SJSA1 (cell line): Measurements from ENCODE around the gene TBC1D22A. TPM values are rescaled to one million over a fixed set of nuclear protein-coding genes. Genes with fewer than 3 reads are reported as not detected.
"Not testable (repeated sequence)": the region's sequence is repeated elsewhere in the genome, so short reads cannot be mapped to it uniquely, and the experiment has no call there.

Experiments
- DNase-seq, 2 experiments: peaks; one replicate each; pipeline ENCODE4 v3.0.0-alpha.2; 2015 to 2020; ENCODE audit warnings: low spot score in 2 of 2, low read depth in 1 of 2
- H3K27ac ChIP-seq: fragments of 250-450 bp; sonication (Bioruptor Pico); 2 replicates; pipeline ENCODE4 v1.5.1; 2020; ENCODE audit warnings: mild to moderate bottlenecking, moderate library complexity
- H3K27me3 ChIP-seq: fragments of 250-450 bp; sonication (Bioruptor Pico); replicated peaks from 2 replicates; pipeline ENCODE4 v1.5.1; 2020; ENCODE audit warnings: mild to moderate bottlenecking, moderate library complexity
- H3K36me3 ChIP-seq: fragments of 250-450 bp; sonication (Bioruptor Pico); 2 replicates; pipeline ENCODE4 v1.5.1; 2020; ENCODE audit warnings: mild to moderate bottlenecking
- H3K4me1 ChIP-seq: fragments of 250-450 bp; sonication (Bioruptor Pico); replicated peaks from 2 replicates; pipeline ENCODE4 v1.6.1; 2021; ENCODE audit warnings: mild to moderate bottlenecking
- H3K4me3 ChIP-seq: fragments of 250-450 bp; sonication (Bioruptor Pico); 2 replicates; pipeline ENCODE4 v1.5.1; 2020; ENCODE audit warnings: mild to moderate bottlenecking
- H3K9me3 ChIP-seq: fragments of 250-450 bp; sonication (Bioruptor Pico); replicated peaks from 2 replicates; pipeline ENCODE4 v1.5.1; 2020; ENCODE audit warnings: mild to moderate bottlenecking
- total RNA-seq: library from RNA; depleted of rRNA; stranded (reverse); fragments of >200 nt; shearing (Covaris generic); gene quantifications from 2 replicates; pipeline ENCODE4 v1.2.3, GENCODE V29; 2014

Gene TBC1D22A
- total RNA-seq, 1 experiment from 2014 or later, result 10.5 TPM

DNA sequence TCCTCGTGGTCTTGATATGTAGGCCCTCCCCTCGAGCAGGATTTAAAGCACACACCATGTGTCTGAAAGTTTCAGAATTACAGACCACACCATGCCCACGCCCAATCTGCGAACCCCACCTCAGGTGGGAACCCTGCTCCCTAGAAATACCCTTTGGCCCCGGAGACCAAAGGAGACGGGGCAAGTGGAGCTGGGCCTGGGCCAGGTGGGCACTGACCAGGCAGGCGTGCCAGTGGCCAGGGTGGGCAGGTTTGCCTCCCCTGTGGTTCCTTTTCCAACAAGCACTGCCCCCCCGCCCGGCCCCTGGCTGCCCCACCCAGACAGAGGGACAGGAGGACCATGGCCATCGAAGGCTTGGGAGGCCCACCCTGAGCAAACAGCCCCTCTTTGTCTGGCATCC lies 400.4 kb downstream of the TBC1D22A start:
- H3K27me3 ChIP-seq, result no peaks in the 10 kb centered on the region
- H3K4me3 ChIP-seq, result no peak overlapping the region
- peak in 1 of 2 experiments; percentile 30 for DNase-seq
- no peak overlapping the region for H3K27ac ChIP-seq
- H3K4me1 ChIP-seq, result no peaks in the 10 kb centered on the region
- H3K9me3 ChIP-seq, result no peaks in the 10 kb centered on the region
- H3K36me3 ChIP-seq, result peaks cover 7% of the 10 kb centered on the region; the same call in 1 of the 2 replicates

DNA sequence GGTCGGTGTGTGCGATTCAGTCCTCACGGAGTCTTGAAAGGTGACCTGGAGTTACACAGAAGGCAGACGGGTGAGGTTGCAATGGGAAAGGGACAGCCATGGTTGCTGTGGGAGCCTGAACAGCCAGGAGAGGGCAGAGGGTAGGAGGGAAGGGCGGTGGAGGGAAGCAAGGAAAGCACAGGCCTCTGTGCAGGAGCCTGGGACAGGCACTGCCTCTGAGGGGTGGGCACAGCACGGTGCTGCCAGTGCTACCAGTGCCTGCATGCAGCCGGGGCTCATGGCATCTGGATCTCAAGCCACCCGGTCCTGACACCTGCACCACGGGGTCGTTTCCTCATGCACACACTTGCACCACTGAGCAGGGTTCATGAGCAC lies 401.0 kb downstream of the TBC1D22A start:
- peak in 1 of 2 experiments; percentile 41 for DNase-seq
- Histone ChIP-seq H3K4me3 (no peak overlapping the region), H3K36me3 (peaks cover 7% of the 10 kb centered on the region; the same call in 1 of the 2 replicates), H3K27me3 (no peaks in the 10 kb centered on the region), H3K4me1 (no peaks in the 10 kb centered on the region; the same call in 1 of the 2 replicates), H3K27ac (no peak overlapping the region), H3K9me3 (no peaks in the 10 kb centered on the region)

- peaks cover 4% of the 10 kb centered on the region for H3K4me1 ChIP-seq
- H3K36me3 ChIP-seq, result peaks cover 7% of the 10 kb centered on the region; the same call in 1 of the 2 replicates
- H3K4me3 ChIP-seq, result no peak overlapping the region
- H3K27ac ChIP-seq, result no peak overlapping the region
- H3K27me3 ChIP-seq, result no peaks in the 10 kb centered on the region
- DNase-seq, result peak in 1 of 2 experiments; percentile 43
- H3K9me3 ChIP-seq, result no peaks in the 10 kb centered on the region
Observed at GRCh38 chr22:47163856-47164513, 401.5 kb downstream of the TBC1D22A start.

- H3K27me3 ChIP-seq, result no peaks in the 10 kb centered on the region
- H3K4me1 ChIP-seq, result peaks cover 12% of the 10 kb centered on the region
- H3K27ac ChIP-seq, result no peak overlapping the region
- no peaks in the 10 kb centered on the region for H3K36me3 ChIP-seq
- no peak overlapping the region for H3K4me3 ChIP-seq
- no peaks in the 10 kb centered on the region for H3K9me3 ChIP-seq
- peak in 1 of 2 experiments; percentile 38 for DNase-seq
Observed at GRCh38 chr22:47164514-47165337, 402.3 kb downstream of the TBC1D22A start.

DNA sequence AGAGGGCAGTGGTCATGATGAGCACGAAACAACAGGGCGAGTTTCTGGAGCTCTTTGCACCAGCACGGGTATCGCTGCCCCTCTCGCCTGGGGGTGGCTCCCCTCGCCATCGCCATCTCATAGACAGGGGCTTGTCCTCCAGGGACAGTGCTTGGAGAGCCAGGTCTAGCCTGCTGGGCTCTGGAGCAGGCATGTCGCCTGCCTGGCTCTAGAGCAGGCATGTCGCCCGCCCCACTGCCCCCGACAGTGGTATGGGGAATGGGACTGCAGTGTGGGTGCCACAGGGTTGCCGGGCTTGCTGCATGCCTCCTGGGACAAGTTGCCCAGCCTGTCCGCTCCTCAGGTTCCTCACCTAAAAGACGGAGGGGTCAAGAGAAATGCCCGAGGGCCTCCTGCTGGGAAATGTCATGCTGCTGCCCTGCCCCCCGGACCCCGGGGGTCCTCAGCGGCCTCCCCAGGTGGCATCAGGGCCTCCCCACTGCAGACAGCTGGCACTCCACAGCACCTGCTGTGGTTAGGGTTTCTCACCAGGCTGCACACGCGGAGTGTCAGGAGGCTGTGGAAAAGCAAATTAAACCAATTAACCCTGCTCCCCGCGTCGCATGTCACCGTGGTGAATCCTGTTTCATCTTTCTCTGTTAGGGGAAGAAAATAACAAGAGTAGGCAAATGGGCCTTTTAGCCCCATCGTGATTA lies 403.0 kb downstream of the TBC1D22A start:
- Histone ChIP-seq H3K27ac (no peak overlapping the region), H3K36me3 (no peaks in the 10 kb centered on the region), H3K27me3 (no peaks in the 10 kb centered on the region), H3K9me3 (no peaks in the 10 kb centered on the region), H3K4me1 (peaks cover 16% of the 10 kb centered on the region), H3K4me3 (no peak overlapping the region)
- DNase-seq, result no peak

DNA sequence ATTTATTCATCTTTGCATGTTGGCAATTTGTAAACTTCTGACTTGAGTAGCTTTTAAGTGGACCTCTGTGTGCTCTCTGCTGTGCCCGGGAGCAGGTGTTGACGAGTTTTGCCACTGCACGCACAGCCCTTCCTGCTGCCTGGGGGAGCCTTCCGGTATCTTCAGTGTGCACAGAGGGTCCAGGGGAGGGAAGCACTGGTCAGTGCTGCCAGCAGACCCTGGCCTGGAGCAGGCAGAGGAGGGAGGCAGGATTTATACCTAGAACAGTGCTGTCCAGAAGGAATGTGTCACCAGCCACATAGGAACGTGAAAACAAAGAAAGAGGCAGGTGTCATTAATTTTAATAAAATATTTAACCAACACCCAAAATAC lies 403.6 kb downstream of the TBC1D22A start:
- Histone ChIP-seq H3K27me3 (no peaks in the 10 kb centered on the region), H3K4me3 (no peak overlapping the region), H3K36me3 (no peaks in the 10 kb centered on the region), H3K4me1 (peaks cover 16% of the 10 kb centered on the region), H3K27ac (no peak overlapping the region), H3K9me3 (no peaks in the 10 kb centered on the region)
- DNase-seq, result peak in 1 of 2 experiments; percentile 10

GRCh38 chr22:47166446-47167016 lies 404.1 kb downstream of the TBC1D22A start:
- Histone ChIP-seq H3K27ac (no peak overlapping the region), H3K27me3 (no peaks in the 10 kb centered on the region), H3K36me3 (no peaks in the 10 kb centered on the region), H3K4me1 (peaks cover 16% of the 10 kb centered on the region), H3K9me3 (no peaks in the 10 kb centered on the region), H3K4me3 (no peak overlapping the region)
- DNase-seq, result peak in 1 of 2 experiments; percentile 24

DNA sequence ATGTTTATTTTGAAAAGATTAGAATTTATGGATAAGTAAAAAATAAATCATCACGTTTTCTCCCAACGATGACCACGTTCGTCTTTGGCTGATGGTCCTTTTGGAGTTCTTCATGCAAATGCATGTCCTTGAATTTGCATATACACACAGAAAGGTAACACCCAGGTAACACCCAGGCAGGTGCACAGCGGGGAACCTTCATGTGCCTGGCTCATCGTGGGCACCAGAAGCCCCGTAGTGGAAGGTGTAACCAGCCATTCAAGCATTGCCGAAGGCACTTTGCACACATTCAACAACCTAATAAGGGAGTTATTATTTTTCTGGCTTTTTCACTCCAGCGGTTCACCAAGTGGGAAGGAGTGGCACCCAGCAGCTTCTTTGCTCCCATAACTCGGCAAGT lies 404.6 kb downstream of the TBC1D22A start:
- Histone ChIP-seq H3K36me3 (no peaks in the 10 kb centered on the region), H3K27me3 (no peaks in the 10 kb centered on the region), H3K9me3 (no peaks in the 10 kb centered on the region), H3K4me1 (peaks cover 16% of the 10 kb centered on the region), H3K4me3 (no peak overlapping the region), H3K27ac (no peak overlapping the region)
- no peak for DNase-seq

- DNase-seq, H3K27ac ChIP-seq, H3K4me3 ChIP-seq, H3K36me3 ChIP-seq, H3K27me3 ChIP-seq, H3K9me3 ChIP-seq: not testable (repeated sequence)
- peaks cover 16% of the 10 kb centered on the region for H3K4me1 ChIP-seq
Observed at GRCh38 chr22:47167921-47168320, 405.5 kb downstream of the TBC1D22A start.

DNA sequence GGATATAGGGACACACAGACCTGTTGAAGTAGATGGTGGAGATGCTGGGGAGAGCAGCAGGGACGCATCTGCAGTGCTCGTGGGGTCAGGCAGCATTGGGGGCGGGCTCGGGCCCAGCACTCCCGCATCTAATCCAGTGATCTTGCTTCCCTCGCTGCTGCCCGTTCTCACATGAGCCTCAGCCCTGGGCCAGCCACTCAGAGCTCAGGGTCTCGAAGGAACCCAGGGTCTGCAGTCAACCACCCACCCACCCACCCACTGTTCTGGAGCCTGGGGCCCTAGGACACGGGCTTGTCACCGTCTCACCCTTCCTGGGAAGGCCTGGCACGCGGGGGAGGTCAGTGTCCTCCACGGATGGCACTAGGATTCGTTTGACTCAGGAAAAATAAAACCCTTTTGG lies 406.0 kb downstream of the TBC1D22A start:
- no peak overlapping the region for H3K4me3 ChIP-seq
- H3K36me3 ChIP-seq, result no peaks in the 10 kb centered on the region
- peaks cover 16% of the 10 kb centered on the region for H3K4me1 ChIP-seq
- no peaks in the 10 kb centered on the region for H3K9me3 ChIP-seq
- DNase-seq, result peak in 1 of 2 experiments; percentile 30
- no peaks in the 10 kb centered on the region for H3K27me3 ChIP-seq
- peak overlapping the region; percentile 47 for H3K27ac ChIP-seq

GRCh38 chr22:47168900-47169800 lies 406.7 kb downstream of the TBC1D22A start:
- Histone ChIP-seq H3K27ac (peak overlapping the region; percentile 47), H3K27me3 (no peaks in the 10 kb centered on the region), H3K36me3 (no peaks in the 10 kb centered on the region), H3K4me1 (peaks cover 16% of the 10 kb centered on the region), H3K9me3 (no peaks in the 10 kb centered on the region), H3K4me3 (no peak overlapping the region)
- DNase-seq, result peak; percentile 69 to 81

GRCh38 chr22:47169801-47170140 lies 407.3 kb downstream of the TBC1D22A start:
- H3K4me1 ChIP-seq, result peaks cover 16% of the 10 kb centered on the region
- no peak overlapping the region for H3K4me3 ChIP-seq
- DNase-seq, result no peak
- H3K9me3 ChIP-seq, result no peaks in the 10 kb centered on the region
- no peaks in the 10 kb centered on the region for H3K27me3 ChIP-seq
- no peaks in the 10 kb centered on the region for H3K36me3 ChIP-seq
- no peak overlapping the region; the same call in 1 of the 2 replicates for H3K27ac ChIP-seq
